Left colon (tissue), 2 donors: ENCODE measurements around the gene C22orf15. TPM values are rescaled to one million over a fixed set of nuclear protein-coding genes. Genes with fewer than 3 reads are reported as not detected.

Experiments
- ATAC-seq: fragments of 200-7000 bp; cut with Tn5 transposase; one replicate; pipeline ENCODE4 v1.9.1; 2020; ENCODE audit warnings: mild to moderate bottlenecking, moderate library complexity
- DNase-seq, 2 donors: peaks; one replicate each; pipeline ENCODE4 v3.0.0-alpha.2; 2020
- intact Hi-C, 2 donors: fragments of 100-400 bp; cut with DNase I in 1 of 2; cut with micrococcal nuclease in 1 of 2; formaldehyde crosslinking; loops; one replicate each; pipeline versions ENCODE4 v1.11.2 to v1.14.0; 2022; cut with DNase I, micrococcal nuclease
- total RNA-seq, 2 donors: library from RNA; stranded (reverse); fragmentation: NEBNext Ultra II Directional; extraction: Animal tissue kit (Norgen Biotek cat#: 25700); gene quantifications; one replicate each; pipeline ENCODE4 v1.2.1, GENCODE V29; 2021
- donor health status: DM: no; HTN: no; CAD: no.
- donor health status: DM: yes; HTN: yes; CAD: no.

The C22orf15 gene
- total RNA-seq, 2 donors from 2014 or later: not detected

GRCh38 chr22:23803001-23803819 lies 40.4 kb downstream of the C22orf15 start:
- intact Hi-C loops: no loop called here
- ATAC-seq (peak; percentile 30), DNase-seq (no peak)

- DNase-seq (no peak), ATAC-seq (no peak)
- intact Hi-C loops: no loop called here
These were observed 42.0 kb downstream of the C22orf15 start for GRCh38 chr22:23804781-23805291.

GRCh38 chr22:23806837-23807236 lies 44.0 kb downstream of the C22orf15 start:
- ATAC-seq: no peak
- intact Hi-C loops: no loop called here
- no peak for DNase-seq

DNA sequence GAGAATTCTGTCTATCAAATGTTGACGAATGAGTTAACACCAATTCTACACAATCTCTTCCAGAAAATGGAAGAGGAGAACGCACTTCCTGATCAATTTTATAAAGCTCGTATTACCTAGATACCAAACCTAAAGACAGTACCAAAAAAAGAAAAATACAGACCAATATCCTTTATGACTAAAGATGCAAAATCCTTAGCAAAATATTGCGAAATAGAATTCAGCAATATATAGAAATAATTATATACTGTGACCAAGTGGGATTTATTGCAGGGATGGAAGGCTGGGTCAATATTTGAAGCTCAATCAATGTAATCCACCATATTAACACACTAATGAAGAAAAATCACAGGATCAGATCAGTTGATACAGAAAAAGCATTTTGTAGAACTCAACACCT lies 49.6 kb downstream of the C22orf15 start:
- DNase-seq: no peak
- no peak for ATAC-seq
- intact Hi-C loops: no loop called here

Other genes with a start within 250 kb of the C22orf15 start
- gene IGLL1, start 182.7 kb upstream of the C22orf15 start, total RNA-seq: not detected
- under 1 TPM; 0.64 to 0.67 TPM for gene DRICH1, start 130.7 kb upstream of the C22orf15 start, total RNA-seq
- gene RGL4, start 72.0 kb upstream of the C22orf15 start, total RNA-seq: not detected
- 1 to 10 TPM; 3.7 to 3.8 TPM for gene ZNF70, start 11.9 kb upstream of the C22orf15 start, total RNA-seq
- 1 to 10 TPM in 1 of 2 donors, under 1 TPM in 1; 0.61 to 1.1 TPM for gene VPREB3, start 8.6 kb upstream of the C22orf15 start, total RNA-seq
- gene CHCHD10, start 5.0 kb downstream of the C22orf15 start, total RNA-seq: 100 to 1,000 TPM; 413 to 538 TPM
- gene MMP11, start 9.9 kb downstream of the C22orf15 start, total RNA-seq: 1 to 10 TPM; 1.6 to 4.6 TPM
- gene SMARCB1, start 24.0 kb downstream of the C22orf15 start, total RNA-seq: 10 to 100 TPM; 65.9 to 79.3 TPM
- 10 to 100 TPM in 1 of 2 donors, 1 to 10 TPM in 1; 7.7 to 26.6 TPM for gene DERL3, start 76.0 kb downstream of the C22orf15 start, total RNA-seq
- 10 to 100 TPM in 1 of 2 donors, 1 to 10 TPM in 1; 9.8 to 13.7 TPM for gene SLC2A11, start 94.9 kb downstream of the C22orf15 start, total RNA-seq
- gene MIF, start 131.4 kb downstream of the C22orf15 start, total RNA-seq: 100 to 1,000 TPM; 215 to 286 TPM
- gene GSTT2B, start 198.2 kb downstream of the C22orf15 start, total RNA-seq: under 1 TPM in 1 of 2 donors, not detected in 1; 0.73 TPM
- 1 to 10 TPM in 1 of 2 donors, not detected in 1; 4.5 TPM for gene DDTL, start 203.9 kb downstream of the C22orf15 start, total RNA-seq
- gene DDT, start 211.5 kb downstream of the C22orf15 start, total RNA-seq: 100 to 1,000 TPM; 189 to 247 TPM
- under 1 TPM in 1 of 2 donors, not detected in 1; 0.89 TPM for gene GSTT2, start 217.1 kb downstream of the C22orf15 start, total RNA-seq
- gene GSTT4, start 242.5 kb downstream of the C22orf15 start, total RNA-seq: not detected
- gene CABIN1, start 248.3 kb downstream of the C22orf15 start, total RNA-seq: 10 to 100 TPM; 63.0 to 81.6 TPM